Measurements from ENCODE around the gene KCNMA1.

GRCh38 chr10:77093126-77093525 is 544.5 kb downstream of the KCNMA1 start:
- TF ChIP-seq CTCF (IDR thresholded peaks at IDR 0.05) (no peak), POLR2A (IDR thresholded peaks at IDR 0.05; ENCODE audit: low read depth) (no peak), POLR2AphosphoS5 (IDR thresholded peaks at IDR 0.05) (no peak)
